Measurements from ENCODE around the gene C17orf75. TPM values are rescaled to one million over a fixed set of nuclear protein-coding genes. Genes with fewer than 3 reads are reported as not detected.

The C17orf75 gene
- total RNA-seq, 1 donor from 2014 or later = 57.4 TPM

GRCh38 chr17:32350666-32351418, 8.9 kb upstream of the C17orf75 start:
- peak overlapping the region; percentile 85 for H3K4me3 ChIP-seq
- H3K9me3 Mint-ChIP-seq = no peaks in the 10 kb centered on the region
- H4K20me1 ChIP-seq (ENCODE audit: low read depth) = peaks cover 54% of the 10 kb centered on the region
- peak overlapping the region; percentile 99 for H3K4me3 Mint-ChIP-seq
- peak overlapping the region; percentile 99 for H3K27ac Mint-ChIP-seq
- H2AFZ ChIP-seq (replicated peaks) = peak overlapping the region; percentile 81
- H3K27ac ChIP-seq = peak overlapping the region; percentile 94
- peak overlapping the region; percentile 93 for H3K4me2 ChIP-seq
- peaks cover 29% of the 10 kb centered on the region for H3K36me3 Mint-ChIP-seq
- no peaks in the 10 kb centered on the region for H3K9me3 ChIP-seq (ENCODE audit: low read depth)
- DNase-seq (ENCODE audit: low spot score) = peak; percentile 50
- H3K4me1 Mint-ChIP-seq = peaks cover 18% of the 10 kb centered on the region
- peaks cover 8% of the 10 kb centered on the region for H3K36me3 ChIP-seq
- peaks cover 6% of the 10 kb centered on the region for H3F3A ChIP-seq (ENCODE audit: low read depth)
- peak overlapping the region; percentile 98 for H3K9ac ChIP-seq
- H3K79me2 ChIP-seq (ENCODE audit: low read depth) = peaks cover 75% of the 10 kb centered on the region
- peaks cover 20% of the 10 kb centered on the region for H3K4me1 ChIP-seq
- H3K27me3 Mint-ChIP-seq (ENCODE audit: insufficient read depth, low read depth) = peaks cover 6% of the 10 kb centered on the region
- H3K27me3 ChIP-seq = no peaks in the 10 kb centered on the region
- TF ChIP-seq EZH2phosphoT487 (IDR thresholded peaks at IDR 0.05) (no peak), CTCF (IDR thresholded peaks at IDR 0.05) (no peak)

- peaks cover 6% of the 10 kb centered on the region for H3F3A ChIP-seq (ENCODE audit: low read depth)
- Mint-ChIP-seq H3K27me3 (ENCODE audit: insufficient read depth, low read depth) (peaks cover 6% of the 10 kb centered on the region), H3K36me3 (peaks cover 23% of the 10 kb centered on the region), H3K9me3 (no peaks in the 10 kb centered on the region), H3K27ac (peak within 1 kb of the TSS; percentile 99), H3K4me1 (peaks cover 12% of the 10 kb centered on the region), H3K4me3 (peak within 1 kb of the TSS; percentile 99)
- H2AFZ ChIP-seq (replicated peaks) = peak within 1 kb of the TSS; percentile 81
- TF ChIP-seq EZH2 (IDR thresholded peaks at IDR 0.05) (no peak), EZH2phosphoT487 (IDR thresholded peaks at IDR 0.05) (no peak), CTCF (IDR thresholded peaks at IDR 0.05) (no peak)
- peak; percentile 99 for DNase-seq (ENCODE audit: low spot score)
- H3K4me1 ChIP-seq = peaks cover 20% of the 10 kb centered on the region
- peak within 1 kb of the TSS; percentile 85 for H3K4me3 ChIP-seq
- H3K9ac ChIP-seq = peak within 1 kb of the TSS; percentile 98
- H3K27me3 ChIP-seq = no peaks in the 10 kb centered on the region
- H3K9me3 ChIP-seq (ENCODE audit: low read depth) = no peaks in the 10 kb centered on the region
- peaks cover 67% of the 10 kb centered on the region for H3K79me2 ChIP-seq (ENCODE audit: low read depth)
- peak within 1 kb of the TSS; percentile 93 for H3K4me2 ChIP-seq
- peak within 1 kb of the TSS; percentile 94 for H3K27ac ChIP-seq
- peaks cover 8% of the 10 kb centered on the region for H3K36me3 ChIP-seq
- peaks cover 46% of the 10 kb centered on the region for H4K20me1 ChIP-seq (ENCODE audit: low read depth)
Observed at GRCh38 chr17:32349854-32350665, 8.1 kb upstream of the C17orf75 start, which contains the start of gene ZNF207. TSS of gene ZNF207 (plus strand) at chr17:32350157. CDS start at chr17:32350286, 129 bp downstream.

DNA sequence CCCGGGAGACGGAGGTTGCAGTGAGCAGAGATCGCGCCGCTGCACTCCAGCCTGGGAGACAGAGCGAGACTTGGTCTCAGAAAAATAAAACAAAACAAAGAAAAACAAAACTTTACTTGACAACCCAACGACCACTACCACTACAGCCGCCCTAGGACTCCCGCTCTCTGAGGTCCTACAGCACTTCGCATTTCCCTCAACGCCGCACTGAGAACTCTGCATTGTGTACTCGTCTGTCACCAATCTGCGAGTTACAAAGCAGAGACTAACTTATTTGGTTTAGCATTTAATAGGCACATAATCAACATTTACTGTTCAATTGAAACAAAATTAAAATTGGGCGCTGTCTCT, 7.5 kb upstream of the C17orf75 start:
- Mint-ChIP-seq H3K27me3 (ENCODE audit: insufficient read depth, low read depth) (peaks cover 4% of the 10 kb centered on the region), H3K36me3 (peaks cover 19% of the 10 kb centered on the region), H3K9me3 (no peaks in the 10 kb centered on the region), H3K27ac (peak overlapping the region; percentile 99), H3K4me3 (peak overlapping the region; percentile 99), H3K4me1 (peaks cover 9% of the 10 kb centered on the region)
- H3K9me3 ChIP-seq (ENCODE audit: low read depth) = no peaks in the 10 kb centered on the region
- peak overlapping the region; percentile 94 for H3K27ac ChIP-seq
- H3F3A ChIP-seq (ENCODE audit: low read depth) = peaks cover 6% of the 10 kb centered on the region
- no peaks in the 10 kb centered on the region for H3K27me3 ChIP-seq
- H3K4me3 ChIP-seq = peak overlapping the region; percentile 85
- peak overlapping the region; percentile 98 for H3K9ac ChIP-seq
- peak overlapping the region; percentile 66 for H2AFZ ChIP-seq (replicated peaks)
- peak; percentile 21 for DNase-seq (ENCODE audit: low spot score)
- H3K36me3 ChIP-seq = peaks cover 8% of the 10 kb centered on the region
- TF ChIP-seq CTCF (IDR thresholded peaks at IDR 0.05) (no peak), EZH2 (IDR thresholded peaks at IDR 0.05) (peak; percentile 32)
- H3K4me1 ChIP-seq = peaks cover 20% of the 10 kb centered on the region
- peaks cover 62% of the 10 kb centered on the region for H3K79me2 ChIP-seq (ENCODE audit: low read depth)
- H3K4me2 ChIP-seq = peak overlapping the region; percentile 93
- peaks cover 40% of the 10 kb centered on the region for H4K20me1 ChIP-seq (ENCODE audit: low read depth)

Data from neural progenitor cell (in vitro differentiated cells).